Neutrophil (primary cell): ENCODE results near the gene HSD17B12.

Experiments
- H3K27ac ChIP-seq: fragments of 200-600 bp; sonication (generic); 2 replicates; pipeline ENCODE4 v1.5.1; 2016; ENCODE audit warnings: mild to moderate bottlenecking, moderate library complexity
- H3K27me3 ChIP-seq: fragments of 200-600 bp; sonication (generic); 2 replicates; pipeline ENCODE4 v1.6.0; 2016; ENCODE audit warnings: mild to moderate bottlenecking
- H3K36me3 ChIP-seq: fragments of 200-600 bp; sonication (generic); 2 replicates; pipeline ENCODE4 v1.5.1; 2017
- H3K4me1 ChIP-seq, 2 experiments: fragments of 200-600 bp in 1 of 2; sonication (generic) in 1 of 2; 1 replicate in 1 of 2; 2 replicates in 1 of 2; pipeline versions ENCODE4 v1.5.1 to v1.6.1; 2013 to 2016; ENCODE audit warnings: low read depth in 1 of 2, low read length in 1 of 2, mild to moderate bottlenecking in 1 of 2, moderate library complexity in 1 of 2; ENCODE audit not compliant: control insufficient read depth in 1 of 2, insufficient read depth in 1 of 2
- H3K4me3 ChIP-seq, 2 experiments: fragments of 200-600 bp in 1 of 2; sonication (generic) in 1 of 2; 1 replicate in 1 of 2; 2 replicates in 1 of 2; pipeline ENCODE4 v1.5.1; 2013 to 2016; ENCODE audit warnings: low read depth in 1 of 2, low read length in 1 of 2, mild to moderate bottlenecking in 1 of 2, moderate library complexity in 1 of 2
- H3K9me3 ChIP-seq: fragments of 200-600 bp; sonication (generic); 2 replicates; pipeline ENCODE4 v1.5.1; 2016
- TF ChIP-seq, protein P1 (sequence below): fragments of 200-600 bp; sonication (generic); IDR thresholded peaks from 2 replicates; pipeline ENCODE4 v1.5.1; 2016; ENCODE audit warnings: antibody characterized with exemption

HSD17B12 gene

DNA sequence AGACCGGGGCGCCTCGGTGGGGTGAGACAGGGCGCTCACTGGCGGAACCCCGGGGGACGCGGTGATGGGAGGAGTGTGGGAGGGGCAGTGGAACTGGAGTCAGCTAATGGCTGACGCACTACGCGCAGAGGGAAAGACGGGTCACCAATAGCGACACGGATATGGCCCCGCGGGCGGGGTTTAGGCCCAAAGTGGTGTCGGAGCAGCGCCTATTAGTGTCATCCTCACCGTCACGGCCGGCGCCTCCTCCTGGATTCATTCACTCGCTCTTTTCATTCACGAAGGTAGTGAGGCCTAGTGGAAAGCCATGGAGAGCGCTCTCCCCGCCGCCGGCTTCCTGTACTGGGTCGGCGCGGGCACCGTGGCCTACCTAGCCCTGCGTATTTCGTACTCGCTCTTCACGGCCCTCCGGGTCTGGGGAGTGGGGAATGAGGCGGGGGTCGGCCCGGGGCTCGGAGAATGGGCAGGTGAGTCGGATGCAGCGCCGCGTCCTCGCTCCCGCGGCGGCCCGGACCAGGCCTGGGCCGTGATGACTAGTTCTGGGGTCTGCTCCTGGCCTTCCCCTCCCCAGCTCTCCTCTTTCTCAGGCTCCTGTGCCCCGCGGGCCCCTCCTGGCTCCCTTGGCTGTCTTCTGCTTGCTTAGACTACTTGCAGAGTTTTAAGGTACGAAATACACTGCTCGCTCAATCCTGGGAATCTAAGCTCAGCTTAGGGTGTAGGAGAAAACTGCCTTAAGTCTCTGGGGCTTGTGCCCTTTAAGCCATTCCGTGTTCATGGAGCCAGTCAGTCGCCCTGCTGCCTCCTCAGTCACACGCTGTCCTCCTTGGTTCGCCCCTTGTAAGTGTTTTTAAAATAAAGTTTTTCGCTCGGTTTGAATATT, at the start of gene HSD17B12:
TSS of gene HSD17B12 (plus strand) at position 218 of the 880 bp plus-strand sequence. CDS start at position 308, 90 bp downstream.
- Histone ChIP-seq H3K4me1 (peaks cover 49 to 55% of the 10 kb centered on the region in 2 experiments), H3K9me3 (no peaks in the 10 kb centered on the region), H3K27ac (peak within 1 kb of the TSS; percentile 90), H3K36me3 (no peaks in the 10 kb centered on the region), H3K27me3 (peaks cover 9% of the 10 kb centered on the region), H3K4me3 (peak within 1 kb of the TSS; percentile 85 to 95)
- TF ChIP-seq, protein P1, sequence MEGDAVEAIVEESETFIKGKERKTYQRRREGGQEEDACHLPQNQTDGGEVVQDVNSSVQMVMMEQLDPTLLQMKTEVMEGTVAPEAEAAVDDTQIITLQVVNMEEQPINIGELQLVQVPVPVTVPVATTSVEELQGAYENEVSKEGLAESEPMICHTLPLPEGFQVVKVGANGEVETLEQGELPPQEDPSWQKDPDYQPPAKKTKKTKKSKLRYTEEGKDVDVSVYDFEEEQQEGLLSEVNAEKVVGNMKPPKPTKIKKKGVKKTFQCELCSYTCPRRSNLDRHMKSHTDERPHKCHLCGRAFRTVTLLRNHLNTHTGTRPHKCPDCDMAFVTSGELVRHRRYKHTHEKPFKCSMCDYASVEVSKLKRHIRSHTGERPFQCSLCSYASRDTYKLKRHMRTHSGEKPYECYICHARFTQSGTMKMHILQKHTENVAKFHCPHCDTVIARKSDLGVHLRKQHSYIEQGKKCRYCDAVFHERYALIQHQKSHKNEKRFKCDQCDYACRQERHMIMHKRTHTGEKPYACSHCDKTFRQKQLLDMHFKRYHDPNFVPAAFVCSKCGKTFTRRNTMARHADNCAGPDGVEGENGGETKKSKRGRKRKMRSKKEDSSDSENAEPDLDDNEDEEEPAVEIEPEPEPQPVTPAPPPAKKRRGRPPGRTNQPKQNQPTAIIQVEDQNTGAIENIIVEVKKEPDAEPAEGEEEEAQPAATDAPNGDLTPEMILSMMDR = no peak

DNA sequence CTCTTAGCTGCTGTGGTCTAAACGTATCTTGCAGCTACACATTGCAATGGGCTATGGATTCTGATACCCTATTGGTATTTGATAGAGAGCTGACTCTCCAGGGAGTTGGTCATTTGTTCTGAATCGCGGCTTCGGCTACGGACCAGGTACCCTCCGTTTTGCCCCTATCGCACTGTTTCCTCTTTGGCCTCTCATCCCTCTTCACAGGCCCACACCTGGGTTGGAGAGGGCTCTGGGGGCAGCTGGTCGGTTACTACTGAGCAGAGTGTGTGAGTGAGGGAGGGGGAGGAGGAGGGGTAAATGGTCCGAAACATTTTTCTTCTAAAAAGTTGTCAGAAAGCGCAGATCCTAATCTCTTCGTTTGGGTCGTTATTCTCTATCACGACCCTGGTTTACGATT, 48.8 kb upstream of the HSD17B12 start:
- peaks cover 99% of the 10 kb centered on the region for H3K27me3 ChIP-seq
- TF ChIP-seq, protein P1 = no peak
- no peaks in the 10 kb centered on the region for H3K4me1 ChIP-seq
- H3K27ac ChIP-seq = no peak overlapping the region
- no peaks in the 10 kb centered on the region for H3K36me3 ChIP-seq
- H3K4me3 ChIP-seq = no peak overlapping the region
- no peaks in the 10 kb centered on the region for H3K9me3 ChIP-seq

DNA sequence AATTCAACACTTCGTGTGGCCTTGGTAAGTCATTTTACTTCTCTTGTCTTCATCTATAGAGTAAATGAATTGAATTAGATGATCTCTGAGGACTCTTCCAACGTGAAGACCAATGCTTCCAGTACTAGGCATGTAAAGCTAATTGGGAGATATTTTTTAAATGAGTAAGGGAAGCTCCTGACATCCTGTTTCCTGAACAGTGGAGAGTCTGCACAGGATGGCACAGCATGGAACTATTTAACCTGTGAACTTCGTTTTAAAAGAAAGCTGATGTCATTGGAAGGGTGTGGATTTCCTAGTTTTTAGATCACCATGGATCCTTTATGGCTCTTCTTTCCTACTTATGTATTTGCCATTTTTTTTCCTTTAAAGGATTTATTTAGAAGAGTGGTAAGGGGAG, 48.4 kb upstream of the HSD17B12 start:
- no peaks in the 10 kb centered on the region for H3K36me3 ChIP-seq
- H3K27ac ChIP-seq = no peak overlapping the region
- no peaks in the 10 kb centered on the region for H3K9me3 ChIP-seq
- TF ChIP-seq, protein P1 = no peak
- no peak overlapping the region for H3K4me3 ChIP-seq
- H3K4me1 ChIP-seq = no peaks in the 10 kb centered on the region
- peaks cover 99% of the 10 kb centered on the region for H3K27me3 ChIP-seq

DNA sequence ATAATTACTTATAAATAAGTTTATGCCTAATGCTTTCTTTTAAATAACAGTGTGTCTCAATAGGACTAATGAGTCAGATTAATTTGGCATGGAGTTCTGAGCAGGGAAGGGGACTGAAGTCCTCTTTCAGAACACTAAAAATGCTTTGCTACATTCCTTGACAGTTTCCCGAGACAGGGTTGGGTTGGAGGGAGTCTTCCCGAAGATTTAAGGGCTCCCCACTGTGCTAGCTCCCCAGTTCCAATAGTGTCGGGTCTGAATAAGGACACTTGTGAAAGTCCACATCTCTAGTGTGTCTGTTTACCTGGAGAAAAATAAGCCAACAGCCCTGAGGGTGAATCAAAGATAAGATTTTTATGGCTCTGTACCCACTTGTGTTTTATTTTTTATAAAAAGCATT, 41.8 kb upstream of the HSD17B12 start:
- Histone ChIP-seq H3K27ac (no peak overlapping the region), H3K4me3 (no peak overlapping the region), H3K4me1 (peaks cover 2 to 3% of the 10 kb centered on the region in 2 experiments), H3K36me3 (no peaks in the 10 kb centered on the region), H3K9me3 (no peaks in the 10 kb centered on the region), H3K27me3 (peaks cover 98% of the 10 kb centered on the region)
- TF ChIP-seq, protein P1 = no peak

DNA sequence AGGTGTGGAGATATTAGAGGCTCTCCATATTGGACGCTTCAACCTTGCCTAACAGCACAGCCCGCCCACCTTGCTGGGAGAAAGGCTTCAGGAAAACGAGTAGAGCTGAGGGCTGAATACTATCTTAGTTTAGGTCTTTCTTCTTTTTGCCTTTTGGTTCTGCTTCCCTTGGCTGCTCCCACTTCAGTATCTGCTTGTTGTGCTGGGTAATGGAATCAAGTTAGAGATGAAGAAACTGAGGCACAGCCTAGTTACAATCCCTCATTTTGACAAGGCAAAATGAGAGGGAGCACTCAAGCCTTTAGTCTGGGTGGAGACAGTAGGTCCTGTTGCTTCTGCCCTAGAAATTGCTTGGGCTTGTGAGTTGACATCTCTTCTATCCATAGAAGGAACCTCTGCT, 41.3 kb upstream of the HSD17B12 start:
- Histone ChIP-seq H3K27me3 (peaks cover 93% of the 10 kb centered on the region), H3K27ac (no peak overlapping the region), H3K4me1 (peaks cover 5 to 7% of the 10 kb centered on the region in 2 experiments), H3K4me3 (no peak overlapping the region), H3K36me3 (no peaks in the 10 kb centered on the region), H3K9me3 (no peaks in the 10 kb centered on the region)
- TF ChIP-seq, protein P1 = no peak
